T-helper 9 cell (primary cell): ENCODE measurements around the gene PAM.
"Not testable (repeated sequence)": the region's sequence is repeated elsewhere in the genome, so short reads cannot be mapped to it uniquely, and the experiment has no call there.

Experiments
- DNase-seq: peaks from one replicate; pipeline ENCODE4 v3.0.0-alpha.2; 2020

Gene PAM

DNA sequence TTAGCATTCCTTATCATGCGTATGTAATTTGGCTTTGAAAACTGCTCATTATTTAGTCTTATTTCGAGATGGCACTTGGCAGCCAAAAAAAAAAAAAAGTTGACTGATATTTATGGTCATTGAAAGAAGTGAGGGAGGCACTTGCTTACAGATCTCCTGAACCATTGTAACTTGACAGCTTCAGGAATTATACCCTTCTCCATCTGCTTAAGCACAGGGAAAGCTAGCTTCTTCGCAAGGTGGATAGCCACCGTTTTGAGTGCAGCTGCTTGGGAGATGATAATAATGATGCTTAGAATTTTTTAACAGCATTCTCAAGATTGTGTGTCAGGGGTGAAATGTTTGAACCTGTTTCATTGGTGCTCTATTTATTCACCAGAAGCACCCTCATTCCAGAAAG is 248.8 kb downstream of the PAM start:
- no peak for DNase-seq

- no peak for DNase-seq
These were observed 250.2 kb downstream of the PAM start for GRCh38 chr5:103005276-103005675.

GRCh38 chr5:103006921-103007320 is 251.8 kb downstream of the PAM start:
- no peak for DNase-seq

- DNase-seq = no peak
These were observed 255.1 kb downstream of the PAM start for GRCh38 chr5:103010168-103010567.

DNA sequence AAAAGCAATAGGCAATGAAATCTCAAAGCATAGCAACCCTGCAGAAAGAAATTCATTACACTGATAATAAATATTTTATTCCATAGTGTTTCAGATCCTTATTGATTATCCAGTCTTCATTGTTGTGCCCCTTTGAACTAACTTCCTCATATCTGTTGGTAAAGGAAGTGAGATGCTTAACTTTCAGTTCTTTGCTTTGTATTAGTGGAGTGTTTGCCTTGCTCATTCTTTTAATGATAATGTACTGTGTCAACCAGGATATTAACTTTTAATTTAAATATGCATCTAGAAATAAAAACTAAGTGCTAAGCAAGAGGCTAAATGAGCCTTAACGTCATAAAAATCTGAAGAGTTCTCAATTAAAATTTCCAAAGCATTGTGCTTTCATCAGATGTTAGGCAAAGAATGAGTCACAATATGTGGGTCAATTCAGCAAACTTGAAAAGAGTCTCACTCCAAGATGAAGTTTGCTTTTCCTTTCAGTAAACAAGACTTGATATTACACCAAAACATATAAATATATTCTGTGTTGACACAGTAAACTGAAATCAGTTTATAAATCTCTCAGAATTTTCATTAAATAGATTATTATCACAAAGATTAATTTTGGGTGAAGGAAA is 258.9 kb downstream of the PAM start:
- DNase-seq = no peak

- DNase-seq = no peak
These were observed 259.9 kb downstream of the PAM start for GRCh38 chr5:103014983-103015382.

GRCh38 chr5:103016167-103016566 is 261.1 kb downstream of the PAM start:
- no peak for DNase-seq

DNA sequence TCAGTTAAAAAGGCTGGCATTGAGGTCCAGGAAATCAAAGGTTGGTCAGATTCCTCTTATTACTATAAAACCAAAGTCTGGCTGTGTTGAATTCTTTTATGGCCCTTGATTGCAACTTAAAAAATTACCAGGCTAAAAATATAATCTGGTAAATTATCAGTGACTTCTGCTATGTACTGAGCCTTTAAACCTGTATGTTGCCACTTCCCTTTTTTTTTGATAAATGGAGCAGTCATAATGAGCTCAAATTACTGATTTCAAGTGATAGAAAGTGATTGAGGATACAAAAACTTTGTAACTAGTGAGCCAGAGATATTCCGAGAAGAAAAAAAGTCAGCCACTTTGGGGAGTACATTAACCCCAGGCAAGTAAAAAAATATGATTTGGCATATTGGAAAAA is 264.7 kb downstream of the PAM start:
- no peak for DNase-seq

GRCh38 chr5:103021314-103021713 is 266.2 kb downstream of the PAM start:
- no peak for DNase-seq

GRCh38 chr5:103027267-103027666 is 272.2 kb downstream of the PAM start:
- DNase-seq = no peak

DNA sequence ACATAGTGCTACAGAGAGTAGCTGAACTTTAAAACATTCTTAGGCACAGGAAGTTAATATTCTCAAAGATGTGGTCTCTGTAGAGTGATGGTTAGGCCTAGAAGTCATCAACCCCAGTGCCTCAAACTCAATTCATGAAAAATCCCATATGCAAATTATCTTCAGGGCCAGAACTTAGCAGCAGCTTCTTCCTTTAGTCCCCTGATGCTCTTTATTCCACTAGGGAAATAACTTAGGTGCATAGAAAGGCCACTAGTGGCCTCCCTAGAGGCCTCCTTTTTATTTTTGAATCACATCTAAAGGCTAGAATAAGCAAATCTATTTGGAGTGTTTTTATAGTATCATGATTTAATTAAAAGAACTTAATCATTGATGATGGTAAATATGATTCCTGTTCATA is 276.5 kb downstream of the PAM start:
- no peak for DNase-seq

GRCh38 chr5:103033696-103034095 is 278.6 kb downstream of the PAM start:
- DNase-seq = no peak

DNA sequence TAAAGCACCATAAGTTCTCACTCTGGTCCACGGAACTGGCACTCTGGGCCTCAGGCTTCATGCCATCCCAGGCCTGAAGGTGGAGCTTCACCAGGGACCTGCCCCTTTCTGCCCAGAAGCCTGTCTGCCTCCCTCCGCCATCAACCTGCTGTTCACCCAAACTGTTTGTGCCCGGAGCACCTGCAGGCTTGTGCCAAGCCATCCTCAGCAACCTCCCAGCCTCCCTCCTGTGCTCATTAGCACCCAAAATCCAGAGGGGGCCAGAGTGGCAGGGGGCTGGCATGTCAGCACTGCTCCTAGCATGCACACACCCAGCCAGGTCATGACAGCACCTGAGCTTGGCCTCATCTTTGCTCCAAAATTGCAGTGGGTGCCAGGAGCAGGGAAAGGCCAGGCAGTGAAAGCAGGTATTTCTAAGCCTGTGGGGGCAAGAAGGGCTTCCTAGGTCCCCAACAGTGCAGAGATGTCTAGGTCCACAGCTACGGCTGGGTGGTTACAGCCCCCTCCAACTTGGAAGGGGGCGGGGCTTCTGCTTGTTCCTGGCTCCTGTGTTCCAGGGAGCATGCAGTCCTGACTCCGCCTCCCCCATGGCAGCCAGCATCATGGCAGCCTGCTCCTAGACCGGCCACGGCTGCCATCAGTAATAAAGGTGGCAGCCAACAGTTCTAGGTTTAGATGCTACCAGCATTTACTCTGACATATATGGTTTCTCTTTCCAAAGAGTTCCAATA is 279.7 kb downstream of the PAM start:
- DNase-seq = no peak

- no peak for DNase-seq
These were observed 280.6 kb downstream of the PAM start for GRCh38 chr5:103035701-103036100.

DNA sequence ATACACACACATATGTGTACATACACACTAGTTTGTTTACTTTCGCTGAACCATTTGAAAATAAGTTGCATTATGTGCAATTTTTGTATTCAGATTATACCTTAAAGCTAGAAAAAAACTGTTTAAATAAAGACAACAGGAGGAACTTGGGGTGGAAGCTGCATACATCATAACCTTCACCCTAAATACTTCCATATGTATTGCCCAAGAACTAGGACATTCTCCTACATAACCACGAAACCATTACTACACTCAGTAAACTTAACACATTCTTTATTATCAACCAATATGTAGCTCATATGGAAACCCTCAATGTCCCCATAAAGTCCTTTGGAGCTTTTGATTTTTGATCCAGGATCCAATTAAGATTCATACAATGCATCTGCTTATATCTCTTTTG is 281.5 kb downstream of the PAM start:
- no peak for DNase-seq

GRCh38 chr5:103037673-103038455 is 282.8 kb downstream of the PAM start:
- DNase-seq = no peak

DNA sequence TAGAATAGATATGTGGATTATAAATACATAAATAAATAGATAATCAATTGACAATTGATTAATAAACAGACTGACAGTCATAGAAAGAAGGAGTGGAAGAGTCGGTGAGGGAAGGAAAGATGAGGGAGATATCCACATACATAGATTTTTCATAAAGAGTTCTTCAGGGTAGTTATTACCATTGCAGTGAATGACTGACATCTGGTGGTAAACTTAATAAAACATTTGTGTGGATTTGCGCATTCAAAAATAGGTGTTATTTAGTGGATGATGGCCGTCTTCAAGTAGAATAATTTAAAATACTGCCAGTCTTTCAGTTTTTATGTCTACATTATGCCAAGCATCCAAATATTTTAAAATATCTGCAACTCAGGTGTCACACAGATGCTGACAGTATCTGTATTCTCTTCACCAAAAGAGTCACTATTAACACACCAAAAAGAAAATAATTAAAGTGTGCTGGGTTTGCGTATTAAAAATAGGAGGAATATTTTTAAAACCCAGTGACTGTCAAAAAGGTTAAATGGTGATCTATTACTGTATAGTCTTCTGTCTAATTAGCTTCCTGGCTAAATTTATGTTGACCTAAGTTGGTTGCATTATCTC is 286.1 kb downstream of the PAM start:
- no peak for DNase-seq

DNA sequence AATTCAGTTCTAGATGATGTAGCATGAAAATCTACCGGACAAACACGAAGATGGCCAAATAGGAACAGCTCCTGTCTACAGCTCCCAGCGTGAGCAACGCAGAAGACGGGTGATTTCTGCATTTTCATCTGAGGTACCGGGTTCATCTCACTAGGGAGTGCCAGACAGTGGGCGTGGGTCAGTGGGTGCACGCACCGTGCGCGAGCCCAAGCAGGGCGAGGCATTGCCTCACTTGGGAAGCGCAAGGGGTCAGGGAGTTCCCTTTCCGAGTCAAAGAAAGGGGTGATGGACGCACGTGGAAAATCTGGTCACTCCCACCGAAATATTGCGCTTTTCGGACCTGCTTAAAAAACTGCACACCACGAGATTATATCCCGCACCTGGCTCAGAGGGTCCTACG is 291.6 kb downstream of the PAM start:
- DNase-seq = not testable (repeated sequence)

DNA sequence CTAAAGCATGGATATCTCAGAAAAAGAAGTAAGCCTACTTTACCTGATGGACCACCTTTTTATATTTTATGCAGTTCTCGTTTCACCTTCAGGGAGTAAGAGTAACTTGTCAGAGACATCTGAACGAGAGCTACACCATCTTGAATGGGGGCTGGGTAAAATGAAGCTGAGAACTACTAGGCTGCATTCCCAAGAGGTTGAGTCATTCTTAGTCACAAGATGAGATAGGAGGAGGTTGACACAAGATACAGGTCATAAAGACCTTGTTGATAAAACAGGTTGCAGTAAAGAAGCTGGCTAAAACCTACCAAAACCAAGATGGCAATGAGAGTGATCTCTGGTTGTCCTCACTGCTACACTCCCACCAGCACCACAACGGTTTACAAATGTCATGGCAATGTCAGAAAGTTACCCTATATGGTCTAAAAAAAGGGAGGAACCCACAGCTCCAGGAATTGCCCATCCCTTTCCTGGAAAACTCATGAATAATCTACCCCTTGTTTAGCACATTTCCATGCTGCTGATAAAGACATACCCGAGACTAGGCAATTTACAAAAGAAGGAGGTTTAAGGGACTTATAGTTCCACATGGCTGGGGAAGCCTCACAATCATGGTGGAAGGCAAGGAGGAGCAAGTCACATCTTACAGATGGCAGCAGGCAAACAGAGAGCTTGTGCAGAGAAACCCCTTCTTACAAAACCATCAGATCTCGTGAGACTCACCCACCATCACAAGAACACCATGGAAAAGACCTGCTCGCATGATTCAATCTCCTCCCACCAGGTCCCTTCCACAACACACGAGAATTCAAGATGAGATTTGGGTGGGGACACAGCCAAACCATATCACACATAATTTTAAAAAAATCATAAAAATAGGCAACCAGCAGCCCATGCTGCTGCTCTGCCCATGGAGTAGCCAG is 302.4 kb downstream of the PAM start:
- no peak for DNase-seq

- no peak for DNase-seq
These were observed 304.4 kb downstream of the PAM start for GRCh38 chr5:103059525-103059924.

- no peak for DNase-seq
These were observed 305.4 kb downstream of the PAM start for GRCh38 chr5:103060424-103060954.

- no peak for DNase-seq
These were observed 311.2 kb downstream of the PAM start for GRCh38 chr5:103066326-103066725.
